Measurements from ENCODE around the gene EFHC1. TPM values are rescaled to one million over a fixed set of nuclear protein-coding genes. Genes with fewer than 3 reads are reported as not detected.

The EFHC1 gene
- total RNA-seq, 1 experiment from 2014 or later: 18.1 TPM

DNA sequence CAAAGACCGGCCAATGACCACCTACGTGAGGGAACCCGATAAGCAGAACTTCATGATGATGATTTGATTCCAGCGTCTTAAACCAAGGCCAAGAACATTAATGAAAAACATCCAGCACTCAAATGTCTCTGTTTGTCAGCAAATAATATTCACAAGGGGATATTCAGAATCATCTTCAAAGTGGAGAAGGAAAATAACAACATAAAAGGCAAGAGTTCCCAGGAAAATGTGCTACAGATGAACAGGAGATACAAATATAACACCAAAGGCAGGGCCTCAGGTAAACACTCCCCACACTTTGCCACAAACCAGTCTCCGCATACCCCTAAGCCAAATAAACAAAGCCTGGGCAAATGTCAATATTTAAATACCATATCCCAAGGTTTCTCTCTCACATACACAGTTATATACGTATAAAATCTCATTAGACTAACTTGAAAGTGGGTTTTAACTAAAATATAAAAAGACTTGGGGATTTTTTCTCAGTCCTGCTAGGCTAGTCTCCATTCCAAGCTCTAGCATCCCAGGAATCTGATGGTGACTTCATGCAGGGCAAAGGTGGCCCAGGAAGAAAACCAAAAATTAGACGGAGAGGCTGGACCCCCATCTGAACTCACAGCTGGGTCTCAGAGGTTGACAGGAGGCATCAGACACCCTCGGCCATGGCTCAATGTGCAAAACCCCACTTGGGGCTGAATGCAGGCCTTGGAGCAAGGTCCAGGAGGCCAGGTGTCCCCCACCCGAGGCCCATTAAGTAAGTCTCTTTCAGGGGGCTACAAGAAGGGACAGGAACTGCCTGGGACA lies 124.7 kb downstream of the EFHC1 start:
- intact Hi-C loops (cut with micrococcal nuclease; ENCODE audit: unreplicated experiment): no loop called here
- Mint-ChIP-seq H3K9me3 (ENCODE audit: low read depth, unreplicated experiment) (no peaks in the 10 kb centered on the region), H3K4me3 (ENCODE audit: low read depth, unreplicated experiment) (no peak overlapping the region), H3K27me3 (ENCODE audit: unreplicated experiment) (no peaks in the 10 kb centered on the region), H3K4me1 (ENCODE audit: low read depth, unreplicated experiment) (peaks cover 55% of the 10 kb centered on the region), H3K27ac (ENCODE audit: unreplicated experiment) (no peak overlapping the region), H3K36me3 (ENCODE audit: insufficient read depth, unreplicated experiment) (no peaks in the 10 kb centered on the region)
- TF ChIP-seq, protein P1, sequence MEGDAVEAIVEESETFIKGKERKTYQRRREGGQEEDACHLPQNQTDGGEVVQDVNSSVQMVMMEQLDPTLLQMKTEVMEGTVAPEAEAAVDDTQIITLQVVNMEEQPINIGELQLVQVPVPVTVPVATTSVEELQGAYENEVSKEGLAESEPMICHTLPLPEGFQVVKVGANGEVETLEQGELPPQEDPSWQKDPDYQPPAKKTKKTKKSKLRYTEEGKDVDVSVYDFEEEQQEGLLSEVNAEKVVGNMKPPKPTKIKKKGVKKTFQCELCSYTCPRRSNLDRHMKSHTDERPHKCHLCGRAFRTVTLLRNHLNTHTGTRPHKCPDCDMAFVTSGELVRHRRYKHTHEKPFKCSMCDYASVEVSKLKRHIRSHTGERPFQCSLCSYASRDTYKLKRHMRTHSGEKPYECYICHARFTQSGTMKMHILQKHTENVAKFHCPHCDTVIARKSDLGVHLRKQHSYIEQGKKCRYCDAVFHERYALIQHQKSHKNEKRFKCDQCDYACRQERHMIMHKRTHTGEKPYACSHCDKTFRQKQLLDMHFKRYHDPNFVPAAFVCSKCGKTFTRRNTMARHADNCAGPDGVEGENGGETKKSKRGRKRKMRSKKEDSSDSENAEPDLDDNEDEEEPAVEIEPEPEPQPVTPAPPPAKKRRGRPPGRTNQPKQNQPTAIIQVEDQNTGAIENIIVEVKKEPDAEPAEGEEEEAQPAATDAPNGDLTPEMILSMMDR (IDR thresholded peaks at IDR 0.05; ENCODE audit: unreplicated experiment): no peak
- CTCF ChIA-PET: interaction anchor here (0.7 kb wide), 1 partner anchor 57 kb away, joined by 3 read pairs; no protein-coding TSS in a partner anchor
- DNase-seq: no peak
- BruUV-seq (replicated peaks): no TSS peak

DNA sequence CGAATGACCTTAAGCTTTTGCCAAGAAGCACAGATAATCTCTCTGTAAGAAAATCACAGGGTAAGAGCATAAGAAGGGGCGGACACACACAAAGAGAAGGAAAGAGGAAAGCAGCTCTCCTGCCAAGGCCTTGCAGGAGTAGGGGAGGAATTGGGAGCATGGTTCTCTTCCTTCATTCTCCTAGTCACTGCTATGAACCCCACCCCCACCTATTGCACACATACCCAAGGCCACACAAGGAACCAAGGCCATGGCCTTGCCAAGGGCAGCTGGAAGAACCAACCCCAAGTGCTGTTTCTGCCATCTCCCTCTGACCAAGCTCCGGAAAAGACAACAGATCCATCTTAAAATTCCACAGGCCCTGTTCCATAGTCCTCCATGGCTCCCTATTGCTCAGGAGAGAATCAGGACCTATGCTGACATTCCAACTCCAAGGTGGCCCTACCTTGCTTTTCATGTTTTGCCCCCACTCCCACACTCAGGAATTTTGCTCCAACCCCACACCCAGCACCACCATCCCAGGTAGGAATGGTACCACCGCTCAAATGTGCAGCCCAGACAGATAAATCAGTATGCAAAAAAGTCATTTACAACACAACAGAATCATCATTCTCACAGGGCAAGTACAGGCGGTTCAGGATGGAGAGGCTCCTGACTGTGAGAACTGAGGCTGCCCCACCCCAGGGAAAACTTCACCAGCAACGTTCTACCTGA lies 125.4 kb downstream of the EFHC1 start:
- Mint-ChIP-seq H3K27me3 (ENCODE audit: unreplicated experiment) (no peaks in the 10 kb centered on the region), H3K36me3 (ENCODE audit: insufficient read depth, unreplicated experiment) (no peaks in the 10 kb centered on the region), H3K9me3 (ENCODE audit: low read depth, unreplicated experiment) (no peaks in the 10 kb centered on the region), H3K27ac (ENCODE audit: unreplicated experiment) (no peak overlapping the region), H3K4me1 (ENCODE audit: low read depth, unreplicated experiment) (peaks cover 58% of the 10 kb centered on the region), H3K4me3 (ENCODE audit: low read depth, unreplicated experiment) (no peak overlapping the region)
- intact Hi-C loops (cut with micrococcal nuclease; ENCODE audit: unreplicated experiment): no loop called here
- TF ChIP-seq, protein P1 (IDR thresholded peaks at IDR 0.05; ENCODE audit: unreplicated experiment): no peak
- CTCF ChIA-PET: no interaction called here
- DNase-seq: no peak
- no TSS peak for BruUV-seq (replicated peaks)

DNA sequence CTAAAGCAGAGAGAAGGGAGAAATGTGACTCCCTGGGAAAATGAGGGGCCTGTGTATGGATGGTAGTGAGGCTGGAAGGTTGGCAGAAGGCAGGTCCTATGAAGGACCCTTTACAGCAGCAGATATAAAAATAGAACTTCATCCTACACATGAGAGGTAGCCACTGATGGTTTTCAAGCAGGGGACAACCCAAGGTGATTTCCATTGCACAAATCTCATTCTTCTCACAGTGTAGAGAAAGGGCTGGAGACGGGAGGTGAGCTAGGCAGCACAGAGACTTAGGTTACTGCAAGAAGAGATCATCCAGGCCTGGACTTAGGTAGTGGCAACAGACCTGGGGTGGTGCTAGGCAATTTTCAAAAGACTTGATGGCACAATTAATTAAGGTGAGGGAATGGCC lies 126.0 kb downstream of the EFHC1 start:
- Mint-ChIP-seq H3K4me1 (ENCODE audit: low read depth, unreplicated experiment) (peaks cover 57% of the 10 kb centered on the region), H3K36me3 (ENCODE audit: insufficient read depth, unreplicated experiment) (no peaks in the 10 kb centered on the region), H3K9me3 (ENCODE audit: low read depth, unreplicated experiment) (no peaks in the 10 kb centered on the region), H3K4me3 (ENCODE audit: low read depth, unreplicated experiment) (no peak overlapping the region), H3K27ac (ENCODE audit: unreplicated experiment) (no peak overlapping the region), H3K27me3 (ENCODE audit: unreplicated experiment) (no peaks in the 10 kb centered on the region)
- no peak for DNase-seq
- BruUV-seq (replicated peaks): no TSS peak
- intact Hi-C loops (cut with micrococcal nuclease; ENCODE audit: unreplicated experiment): no loop called here
- CTCF ChIA-PET: no interaction called here
- TF ChIP-seq, protein P1 (IDR thresholded peaks at IDR 0.05; ENCODE audit: unreplicated experiment): no peak

DNA sequence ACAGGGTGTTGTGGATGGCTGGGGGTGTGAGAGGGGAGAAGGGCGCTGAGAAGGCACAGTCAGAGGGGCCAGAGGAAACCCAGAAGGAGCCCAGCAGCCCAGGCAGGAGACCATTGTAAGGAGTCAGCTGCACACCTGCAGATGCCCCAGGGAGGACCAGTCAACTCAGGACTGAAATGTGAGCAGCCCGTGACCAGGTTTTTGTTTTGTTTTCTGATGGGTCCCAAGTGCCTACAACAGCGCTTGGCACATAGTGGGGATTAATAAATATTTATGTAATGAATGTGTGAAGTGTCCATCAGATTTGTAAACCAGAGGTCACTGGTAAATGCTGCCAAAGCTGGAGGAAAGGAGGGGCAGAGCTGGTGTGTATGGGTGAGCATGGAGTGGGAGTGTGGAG lies 126.5 kb downstream of the EFHC1 start:
- no peaks in the 10 kb centered on the region for H3K36me3 Mint-ChIP-seq (ENCODE audit: insufficient read depth, unreplicated experiment)
- BruUV-seq (replicated peaks): no TSS peak
- H3K4me3 Mint-ChIP-seq (ENCODE audit: low read depth, unreplicated experiment): no peak overlapping the region
- no peaks in the 10 kb centered on the region for H3K27me3 Mint-ChIP-seq (ENCODE audit: unreplicated experiment)
- no peaks in the 10 kb centered on the region for H3K9me3 Mint-ChIP-seq (ENCODE audit: low read depth, unreplicated experiment)
- H3K27ac Mint-ChIP-seq (ENCODE audit: unreplicated experiment): no peak overlapping the region
- TF ChIP-seq, protein P1 (IDR thresholded peaks at IDR 0.05; ENCODE audit: unreplicated experiment): no peak
- H3K4me1 Mint-ChIP-seq (ENCODE audit: low read depth, unreplicated experiment): peaks cover 62% of the 10 kb centered on the region
- intact Hi-C loops (cut with micrococcal nuclease; ENCODE audit: unreplicated experiment): no loop called here
- CTCF ChIA-PET: no interaction called here
- no peak for DNase-seq
